GM12801 (cell line): ENCODE results near the gene HERC5.

Source experiments
- CTCF ChIP-seq: IDR thresholded peaks from one replicate; pipeline ENCODE4 v1.5.1; 2011; ENCODE audit warnings: control low read depth; ENCODE audit not compliant: insufficient read length; ENCODE audit errors: extremely low read depth

The HERC5 gene

DNA sequence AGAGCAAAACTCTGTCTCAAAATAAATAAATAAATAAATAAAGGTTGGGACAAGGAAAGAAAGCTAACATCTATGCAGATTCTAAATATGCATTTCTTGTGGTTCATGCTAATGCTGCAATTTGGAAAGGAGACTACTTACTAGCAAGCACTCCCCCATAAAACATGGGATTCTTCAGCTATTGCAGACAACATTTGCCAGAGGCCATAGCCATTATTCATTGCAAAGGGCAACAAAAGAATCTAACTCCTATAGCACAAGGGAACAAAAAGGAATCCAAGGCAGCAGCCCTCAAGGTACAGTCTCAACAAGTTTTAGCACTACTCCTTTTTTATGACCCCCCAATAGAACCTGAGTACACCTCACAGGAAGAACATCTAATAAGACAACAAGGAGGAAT is 8.0 kb upstream of the HERC5 start:
- no peak for TF ChIP-seq CTCF

DNA sequence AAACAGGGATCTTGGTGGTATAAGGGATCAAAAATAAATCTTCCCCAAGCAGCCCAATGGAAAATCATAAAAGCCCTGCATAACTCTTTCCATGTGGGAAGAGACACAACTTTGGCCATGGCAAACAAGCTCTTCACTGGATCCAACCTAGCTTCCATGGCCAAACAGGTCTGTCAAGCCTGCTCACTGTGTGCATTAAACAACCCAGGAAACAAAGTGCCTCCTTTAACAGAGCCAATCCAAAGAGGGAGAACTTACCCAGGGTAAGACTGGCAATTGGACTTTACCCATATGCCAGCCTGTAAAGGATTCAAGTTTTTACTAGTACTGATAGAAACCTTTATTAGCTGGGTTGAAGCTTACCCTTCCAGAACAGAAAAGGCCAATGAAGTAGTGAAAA is 7.6 kb upstream of the HERC5 start:
- TF ChIP-seq CTCF, result no peak

DNA sequence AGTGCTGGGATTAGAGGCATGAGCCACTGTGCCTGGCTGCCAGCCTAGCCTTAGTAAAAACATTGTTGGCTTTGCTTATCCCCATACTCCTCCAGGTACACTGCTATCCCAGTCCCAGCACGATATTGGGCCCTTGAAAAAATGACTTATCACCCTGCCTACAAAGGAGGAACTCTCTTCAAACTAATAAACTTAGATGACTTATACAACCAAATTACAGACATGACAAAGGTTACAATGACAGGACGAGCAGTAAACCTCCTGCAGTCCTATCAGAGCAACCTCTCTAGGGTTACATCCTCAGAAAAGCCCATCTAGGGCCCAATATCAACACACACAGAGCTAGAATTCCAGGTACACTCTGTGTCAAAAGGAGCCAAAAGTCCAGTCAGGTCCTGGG is 5.7 kb upstream of the HERC5 start:
- TF ChIP-seq CTCF, result no peak

GRCh38 chr4:88452912-88453311 is 4.0 kb upstream of the HERC5 start:
- TF ChIP-seq CTCF, result no peak

- TF ChIP-seq CTCF, result no peak
These were observed 586 bp downstream of the HERC5 start for GRCh38 chr4:88457307-88458103.

- no peak for TF ChIP-seq CTCF
These were observed 1.3 kb downstream of the HERC5 start for GRCh38 chr4:88458104-88458740.

- TF ChIP-seq CTCF, result no peak
These were observed 8.8 kb downstream of the HERC5 start for GRCh38 chr4:88465653-88466192.
